Measurements from ENCODE around the gene GABRR1.

The GABRR1 gene

GRCh38 chr6:89255417-89255816 lies 38.3 kb upstream of the GABRR1 start:
- DNase-seq (ENCODE audit: low spot score) = no peak

GRCh38 chr6:89254569-89254968 lies 37.4 kb upstream of the GABRR1 start:
- TF ChIP-seq CTCF (IDR thresholded peaks at IDR 0.05; ENCODE audit: extremely low read depth, missing control alignments) = no peak

More at GRCh38 chr6:89255417-89255816, 38.3 kb upstream of the GABRR1 start:
- TF ChIP-seq CTCF (IDR thresholded peaks at IDR 0.05; ENCODE audit: extremely low read depth, missing control alignments) = no peak

GRCh38 chr6:89252907-89253306 lies 35.7 kb upstream of the GABRR1 start:
- no peak for TF ChIP-seq CTCF (IDR thresholded peaks at IDR 0.05; ENCODE audit: extremely low read depth, missing control alignments)
- no peak for DNase-seq (ENCODE audit: low spot score)

More at GRCh38 chr6:89254569-89254968, 37.4 kb upstream of the GABRR1 start:
- DNase-seq (ENCODE audit: low spot score) = no peak

- TF ChIP-seq CTCF (IDR thresholded peaks at IDR 0.05; ENCODE audit: extremely low read depth, missing control alignments) = no peak
These were observed 34.8 kb upstream of the GABRR1 start for GRCh38 chr6:89251976-89252375.

GRCh38 chr6:89251170-89251569 lies 34.0 kb upstream of the GABRR1 start:
- DNase-seq (ENCODE audit: low spot score) = no peak

More at GRCh38 chr6:89251976-89252375, 34.8 kb upstream of the GABRR1 start:
- no peak for DNase-seq (ENCODE audit: low spot score)

GRCh38 chr6:89250239-89250638 lies 33.1 kb upstream of the GABRR1 start:
- DNase-seq (ENCODE audit: low spot score) = no peak
- TF ChIP-seq CTCF (IDR thresholded peaks at IDR 0.05; ENCODE audit: extremely low read depth, missing control alignments) = no peak

More at GRCh38 chr6:89251170-89251569, 34.0 kb upstream of the GABRR1 start:
- TF ChIP-seq CTCF (IDR thresholded peaks at IDR 0.05; ENCODE audit: extremely low read depth, missing control alignments) = no peak

- DNase-seq (ENCODE audit: low spot score) = no peak
- no peak for TF ChIP-seq CTCF (IDR thresholded peaks at IDR 0.05; ENCODE audit: extremely low read depth, missing control alignments)
These were observed 27.3 kb upstream of the GABRR1 start for GRCh38 chr6:89244241-89244985.

Measured in GM20000 (cell line).